K562 (cell line): ENCODE measurements around the gene MCC. TPM values are rescaled to one million over a fixed set of nuclear protein-coding genes. Genes with fewer than 3 reads are reported as not detected.
A peak's percentile ranks its signal among the peaks of the same experiment; 100 is the strongest.

ENCODE experiments used
- ATAC-seq: fragments of 200-7000 bp; cut with Tn5 transposase; 3 replicates; pipeline ENCODE4 v1.9.1; 2020; ENCODE audit warnings: moderate library complexity
- BruUV-seq: library from RNA; stranded (reverse); fragments of 400-500 nt; replicated peaks from 2 replicates; lab custom pipeline; 2021; lab: Mats Ljungman, UMichigan
- CTCF ChIA-PET: fragments of 300-600 bp; formaldehyde crosslinking; extraction: SDS; loops from one replicate; lab custom pipeline; 2021; ENCODE audit warnings: low intra/inter-chr PET ratio; lab: Yijun Ruan, JAX
- POLR2A ChIA-PET: fragments of 300-600, 350-650 bp; sonication (Branson Sonifier 250); formaldehyde crosslinking; extraction: SDS; loops from one replicate; lab custom pipeline; 2021; ENCODE audit warnings: antibody characterized with exemption, inconsistent platforms; lab: Yijun Ruan, JAX
- DNase-seq, 4 experiments: peaks; one replicate each; pipeline versions ENCODE4 v3.0.0 to v3.0.0-alpha.2; 2011 to 2018; ENCODE audit warnings: low spot score in 3 of 4, mixed read lengths in 3 of 4; ENCODE audit errors: extremely low read depth in 1 of 4
- FAIRE-seq: peaks from 2 replicates; lab custom pipeline; 2011; peaks lifted over from hg19 to GRCh38; lab: Jason Lieb, UNC
- H2AFZ ChIP-seq: 2 replicates; pipeline ENCODE4 v1.6.0; 2011; ENCODE audit warnings: low read depth, low read length, control low read depth, inconsistent platforms
- H3K27ac ChIP-seq: fragments of 200-600 bp; 3 replicates; pipeline ENCODE4 v1.8.0; 2011; ENCODE audit warnings: low read depth, mild to moderate bottlenecking, control low read depth, inconsistent platforms, low read length, moderate library complexity, mixed read lengths; ENCODE audit errors: extremely low read depth
- H3K27me3 ChIP-seq, 2 experiments: fragments of 300-600 bp in 1 of 2; 2 replicates in 1 of 2; 3 replicates in 1 of 2; pipeline versions ENCODE4 v1.6.0 to v1.8.0; 2011; ENCODE audit warnings: inconsistent platforms in 2 of 2, low read length in 2 of 2, mild to moderate bottlenecking in 1 of 2, mixed read lengths in 1 of 2, moderate library complexity in 1 of 2; ENCODE audit not compliant: control insufficient read depth in 2 of 2, insufficient read depth in 2 of 2
- H3K36me3 ChIP-seq: fragments of 300-600 bp; 3 replicates; pipeline ENCODE4 v1.8.0; 2011; ENCODE audit warnings: mild to moderate bottlenecking, low read length, inconsistent platforms; ENCODE audit not compliant: control insufficient read depth, insufficient read depth
- H3K4me1 ChIP-seq, 2 experiments: fragments of 200-600 bp in 1 of 2; replicated peaks in 1 of 2; 2 replicates in 1 of 2; 3 replicates in 1 of 2; pipeline versions ENCODE4 v1.5.1 to v1.8.0; 2011; ENCODE audit warnings: inconsistent platforms in 2 of 2, low read length in 2 of 2, mild to moderate bottlenecking in 1 of 2, mixed read lengths in 1 of 2, moderate library complexity in 1 of 2; ENCODE audit not compliant: control insufficient read depth in 2 of 2, insufficient read depth in 2 of 2
- H3K4me2 ChIP-seq: 2 replicates; pipeline ENCODE4 v1.6.1; 2011; ENCODE audit warnings: low read length, control low read depth, inconsistent platforms, mixed read lengths; ENCODE audit not compliant: insufficient read depth
- H3K4me3 ChIP-seq: fragments of 200-600 bp; sonication (generic), shearing (Covaris generic); 2 replicates; pipeline ENCODE4 v1.5.1; 2016; ENCODE audit warnings: control low read depth, inconsistent platforms
- H3K79me2 ChIP-seq: fragments of 200-600 bp; 3 replicates; pipeline ENCODE4 v1.8.0; 2011; ENCODE audit warnings: low read length, inconsistent platforms; ENCODE audit not compliant: control insufficient read depth, insufficient read depth
- H3K9ac ChIP-seq, 2 experiments: 2 replicates each; pipeline versions ENCODE4 v1.6.0 to v1.6.1; 2011; ENCODE audit warnings: low read depth in 2 of 2, low read length in 2 of 2, control low read depth in 1 of 2, inconsistent platforms in 1 of 2, mild to moderate bottlenecking in 1 of 2, mixed read lengths in 1 of 2; ENCODE audit not compliant: insufficient read depth in 1 of 2
- H3K9me1 ChIP-seq: one replicate; pipeline ENCODE4 v1.6.0; 2011; ENCODE audit warnings: inconsistent platforms, mild to moderate bottlenecking, low read length, moderate library complexity; ENCODE audit not compliant: control insufficient read depth, insufficient read depth
- H3K9me3 ChIP-seq: replicated peaks from 2 replicates; pipeline ENCODE4 v1.5.1; 2011; ENCODE audit warnings: low read depth, low read length, inconsistent platforms; ENCODE audit not compliant: control insufficient read depth, insufficient read depth
- H4K20me1 ChIP-seq: replicated peaks from 2 replicates; pipeline ENCODE4 v1.6.1; 2011; ENCODE audit warnings: low read length, inconsistent platforms, mixed read lengths; ENCODE audit not compliant: control insufficient read depth, insufficient read depth
- MGA ChIP-seq: fragments of 450-650 bp; IDR thresholded peaks from 2 replicates; pipeline ENCODE4 v1.6.1; 2016; ENCODE audit warnings: mild to moderate bottlenecking, moderate library complexity
- MITF ChIP-seq: IDR thresholded peaks from 2 replicates; pipeline ENCODE4 v1.6.1; 2014; ENCODE audit warnings: antibody characterized with exemption
- ZNF444 ChIP-seq: fragments of 250-450 bp; sonication (Bioruptor Pico); IDR thresholded peaks from 2 replicates; pipeline ENCODE4 v1.4.0; 2020; ENCODE audit warnings: mild to moderate bottlenecking, moderate library complexity
- WGBS: fragments of 100-300 bp; shearing (Covaris generic); methylation state at CpG from one replicate; pipeline ENCODE4 v1.1.6; 2016; ENCODE audit warnings: low coverage, mixed read lengths; ENCODE audit not compliant: insufficient coverage; ENCODE audit errors: missing lambda C conversion rate; 5-methylcytosine and 5-hydroxymethylcytosine counted together
- in situ Hi-C: fragments of 300-500 bp; cut with MboI; formaldehyde crosslinking; loops from 4 replicates; pipeline ENCODE4 v1.15.0; 2018; ENCODE audit warnings: inconsistent platforms, mixed read lengths
- intact Hi-C: fragments of 100-400 bp; cut with micrococcal nuclease; formaldehyde crosslinking; loops from 2 replicates; pipeline ENCODE4 v1.14.2; 2022
- polyA plus RNA-seq, 8 experiments: library from polyadenylated mRNA; depleted of rRNA in 4 of 8; stranded (reverse) in 5 of 8; unstranded in 3 of 8; fragments of >200 nt; fragmentation: Nextera tagmentation in 2 of 8; fragmentation: Illumina TruSeq in 1 of 8; extraction: Ambion mirVana in 2 of 8; extraction: Trizol in 1 of 8; gene quantifications; 2 replicates each; pipeline versions ENCODE4 v1.2.1 to v1.2.3, GENCODE V29; 2011 to 2014; ENCODE audit warnings: inconsistent platforms in 1 of 8, missing spikeins in 1 of 8
- total RNA-seq, 7 experiments: library from RNA; depleted of rRNA in 6 of 7; stranded (reverse); fragments of >200 nt in 6 of 7; fragmentation: Illumina TruSeq in 2 of 7; extraction: Trizol in 2 of 7; gene quantifications; 2 replicates each; pipeline versions ENCODE4 v1.2.1 to v1.2.3, GENCODE V29; 2011 to 2021; ENCODE audit warnings: low replicate concordance in 1 of 7
- TF ChIP-seq, protein P1 (sequence below): fragments of 250-450 bp; sonication (Bioruptor Pico); IDR thresholded peaks from 2 replicates; pipeline ENCODE4 v1.5.0; 2021

MCC gene
- total and polyA plus RNA-seq, 9 of the 15 experiments (the other 6 are each of a cell fraction or from before 2014, with no cell fraction given), result 0.04 to 0.24 (median 0.06) TPM; not detected in 1

GRCh38 chr5:113059232-113060040, 428.8 kb downstream of the MCC start:
- 36% methylated on average over 17 of the region's 19 CpGs for WGBS
- no peaks in the 10 kb centered on the region for H3K79me2 ChIP-seq
- H3K27me3 ChIP-seq, result peaks cover 5 to 24% of the 10 kb centered on the region in 2 experiments; a peak in 4 of 5 replicates
- H3K9ac ChIP-seq, result peak overlapping the region in 1 of 2 experiments; percentile 37; a peak in 1 of 4 replicates
- in situ Hi-C loops, result no loop called here
- FAIRE-seq (no peak), ATAC-seq (no peak), DNase-seq (no peak)
- H3K4me3 ChIP-seq, result no peak overlapping the region
- H3K4me1 ChIP-seq, result no peaks in the 10 kb centered on the region
- no peaks in the 10 kb centered on the region for H4K20me1 ChIP-seq
- H3K36me3 ChIP-seq, result no peaks in the 10 kb centered on the region
- POLR2A ChIA-PET, result interaction anchor here (0.7 to 2.6 kb wide), 4 partner anchors 13 to 31 kb away, joined by 3 to 15 read pairs (median 3); no protein-coding TSS in a partner anchor
- no peak overlapping the region for H3K27ac ChIP-seq
- CTCF ChIA-PET, result no interaction called here
- no TSS peak for BruUV-seq
- no peaks in the 10 kb centered on the region for H3K9me3 ChIP-seq
- no peak overlapping the region for H2AFZ ChIP-seq
- intact Hi-C loops, result no loop called here
- no peak overlapping the region for H3K4me2 ChIP-seq
- no peaks in the 10 kb centered on the region for H3K9me1 ChIP-seq
- no peak for TF ChIP-seq ZNF444 (CRISPR knock-in tag)
- no peak for TF ChIP-seq MITF
- TF ChIP-seq, protein P1, sequence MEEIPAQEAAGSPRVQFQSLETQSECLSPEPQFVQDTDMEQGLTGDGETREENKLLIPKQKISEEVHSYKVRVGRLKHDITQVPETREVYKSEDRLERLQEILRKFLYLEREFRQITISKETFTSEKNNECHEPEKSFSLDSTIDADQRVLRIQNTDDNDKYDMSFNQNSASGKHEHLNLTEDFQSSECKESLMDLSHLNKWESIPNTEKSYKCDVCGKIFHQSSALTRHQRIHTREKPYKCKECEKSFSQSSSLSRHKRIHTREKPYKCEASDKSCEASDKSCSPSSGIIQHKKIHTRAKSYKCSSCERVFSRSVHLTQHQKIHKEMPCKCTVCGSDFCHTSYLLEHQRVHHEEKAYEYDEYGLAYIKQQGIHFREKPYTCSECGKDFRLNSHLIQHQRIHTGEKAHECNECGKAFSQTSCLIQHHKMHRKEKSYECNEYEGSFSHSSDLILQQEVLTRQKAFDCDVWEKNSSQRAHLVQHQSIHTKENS (CRISPR knock-in tag), result no peak
- TF ChIP-seq MGA, result no peak
